HG03066 (cell line): ENCODE measurements around the gene MBD5.
"Not testable (repeated sequence)": the region's sequence is repeated elsewhere in the genome, so short reads cannot be mapped to it uniquely, and the experiment has no call there.

Experiments used
- ATAC-seq: cut with Tn5 transposase; IDR thresholded peaks from one replicate; pipeline ENCODE4 v1.9.1; 2021; ENCODE audit warnings: low read depth; ENCODE audit not compliant: unreplicated experiment

Gene MBD5

GRCh38 chr2:148534416-148535204, 513.7 kb downstream of the MBD5 start:
- no peak for ATAC-seq

- ATAC-seq = no peak
These were observed 517.5 kb downstream of the MBD5 start for GRCh38 chr2:148538375-148538774.

DNA sequence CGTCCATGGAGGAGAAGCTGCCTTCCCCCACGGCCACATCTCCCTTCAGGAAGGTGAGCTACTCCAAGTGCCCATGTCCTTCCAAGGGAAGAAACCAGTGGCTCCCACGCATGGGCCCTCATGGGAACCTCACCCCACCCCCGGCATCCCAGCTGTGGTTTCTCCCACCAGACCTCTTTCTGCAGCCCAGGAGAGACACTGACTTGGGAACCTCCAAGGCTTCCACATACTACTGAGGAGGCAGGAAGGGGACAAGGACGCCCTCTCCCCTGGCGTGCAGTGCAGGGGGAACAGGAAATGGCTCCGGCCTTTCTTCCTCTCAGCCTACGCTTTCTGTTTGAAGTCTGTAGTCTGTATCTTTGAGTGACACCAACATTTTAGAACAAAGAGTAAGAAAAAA, 519.1 kb downstream of the MBD5 start:
- ATAC-seq = peak; percentile 82

DNA sequence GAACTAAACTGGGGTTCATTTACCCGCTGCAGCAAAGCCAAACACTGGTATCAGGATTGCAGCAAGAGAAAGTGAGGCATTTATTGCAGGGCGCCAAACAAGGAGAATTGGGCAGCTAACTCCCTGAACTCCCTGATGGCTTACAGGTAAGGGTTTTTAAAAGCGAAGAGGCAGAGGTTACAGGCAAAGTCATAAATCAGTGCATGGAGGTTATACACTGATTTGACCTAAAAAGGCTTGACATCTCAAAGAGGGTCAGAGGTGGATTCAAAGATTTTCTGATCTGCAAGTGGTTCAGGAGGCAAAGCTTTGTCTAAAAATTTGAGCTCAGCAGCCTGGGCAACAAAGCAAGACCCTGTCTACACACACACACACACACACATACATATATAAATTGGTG, 520.9 kb downstream of the MBD5 start:
- ATAC-seq = no peak

DNA sequence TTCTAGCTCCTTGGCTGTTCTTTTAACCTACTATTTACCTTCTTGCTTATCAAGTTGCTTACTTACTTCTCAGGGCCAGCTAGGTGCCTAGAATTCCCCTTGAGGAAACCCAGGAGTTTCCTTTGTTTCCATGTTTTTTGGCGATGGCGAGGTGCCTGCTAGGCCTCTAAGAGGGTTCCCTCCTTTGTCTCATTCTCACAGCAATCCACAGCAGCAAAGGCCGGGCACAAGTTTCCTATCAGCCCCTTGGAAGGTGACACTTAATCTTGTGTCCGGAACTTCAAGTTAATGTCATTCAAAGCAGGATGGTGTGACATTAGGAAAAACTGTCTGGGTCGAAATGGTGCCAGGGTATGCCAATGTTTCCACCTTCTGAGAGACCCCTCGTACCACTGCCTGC, 521.7 kb downstream of the MBD5 start:
- ATAC-seq = no peak

- ATAC-seq = not testable (repeated sequence)
These were observed 522.2 kb downstream of the MBD5 start for GRCh38 chr2:148543088-148543540.

DNA sequence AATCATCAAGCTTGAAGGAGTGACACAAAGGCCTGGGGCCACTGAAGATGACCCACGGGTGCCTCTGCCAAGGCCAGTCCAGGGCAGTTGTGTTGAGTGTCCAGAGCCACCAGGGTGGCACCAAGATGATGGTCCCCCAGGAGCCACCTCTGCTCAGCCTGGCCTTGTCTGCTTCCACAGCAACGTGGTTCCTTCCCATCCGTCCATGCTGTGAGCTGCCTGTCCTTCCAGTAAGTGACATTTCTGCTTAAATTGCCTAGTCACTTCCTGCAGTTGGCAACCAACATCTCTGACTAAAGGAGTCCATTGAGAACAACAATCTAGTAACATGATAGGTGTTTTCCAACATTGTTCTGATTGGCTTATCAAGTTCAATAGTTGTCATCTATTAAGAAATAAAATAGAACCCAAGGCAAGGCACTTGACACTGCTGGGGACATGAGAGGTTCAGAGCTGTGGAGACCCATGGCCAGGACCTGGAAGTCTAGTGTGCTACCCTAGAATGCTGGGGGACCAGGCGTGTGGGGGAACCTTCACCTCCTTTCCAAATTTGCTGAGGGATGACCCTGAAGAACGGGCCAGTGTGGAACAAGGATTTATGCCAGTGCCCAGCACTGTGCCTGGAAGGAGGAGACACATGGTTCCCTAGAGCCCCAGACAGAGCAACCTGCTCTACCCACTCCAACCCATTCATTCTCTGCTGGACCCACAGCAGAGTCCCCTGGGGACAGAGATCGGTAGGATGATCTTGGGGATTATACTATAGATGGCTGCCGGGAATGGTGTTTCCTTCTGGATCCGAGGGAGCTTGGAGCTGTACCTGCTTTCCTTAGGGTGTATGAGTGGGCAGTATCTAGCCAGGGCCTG, 524.7 kb downstream of the MBD5 start:
- ATAC-seq = no peak

GRCh38 chr2:148546270-148546669, 525.4 kb downstream of the MBD5 start:
- ATAC-seq = no peak

DNA sequence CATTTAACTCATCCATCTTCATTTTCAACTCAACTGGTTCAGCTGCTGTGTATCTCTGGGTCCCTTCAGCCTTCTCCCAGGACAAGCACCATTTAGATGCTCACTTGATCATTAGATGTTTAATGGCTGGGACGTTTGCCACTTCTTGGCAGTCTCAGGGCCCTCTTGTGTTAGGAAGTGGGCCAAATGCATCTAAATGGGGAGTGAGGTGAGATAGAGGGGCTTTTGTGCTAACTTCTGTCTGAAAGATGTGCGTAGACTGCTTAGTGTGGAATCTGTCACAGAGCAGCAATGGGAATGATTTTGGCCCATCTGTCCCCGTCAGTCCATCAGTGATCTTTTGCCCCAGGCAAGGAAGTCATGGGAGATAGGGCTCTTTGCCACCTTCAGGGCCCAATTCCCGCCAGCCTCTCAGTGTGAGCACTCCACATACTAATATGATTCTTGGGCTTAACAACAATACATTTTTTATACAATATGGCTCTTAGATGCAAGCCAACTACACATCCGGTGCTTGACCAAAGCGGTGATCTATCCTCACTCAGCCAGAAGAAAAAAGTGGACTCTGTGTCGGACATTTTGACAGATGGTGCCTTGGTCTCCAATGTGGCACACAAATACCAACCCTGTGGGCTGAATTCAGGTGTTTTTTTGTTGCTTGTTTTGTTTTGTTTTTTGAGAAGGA, 528.0 kb downstream of the MBD5 start:
- ATAC-seq = no peak

GRCh38 chr2:148552675-148553331, 531.9 kb downstream of the MBD5 start:
- no peak for ATAC-seq

- no peak for ATAC-seq
These were observed 532.5 kb downstream of the MBD5 start for GRCh38 chr2:148553332-148553887.

- ATAC-seq = no peak
These were observed 533.8 kb downstream of the MBD5 start for GRCh38 chr2:148554459-148555247.

GRCh38 chr2:148555622-148556294, 534.9 kb downstream of the MBD5 start:
- ATAC-seq = no peak

DNA sequence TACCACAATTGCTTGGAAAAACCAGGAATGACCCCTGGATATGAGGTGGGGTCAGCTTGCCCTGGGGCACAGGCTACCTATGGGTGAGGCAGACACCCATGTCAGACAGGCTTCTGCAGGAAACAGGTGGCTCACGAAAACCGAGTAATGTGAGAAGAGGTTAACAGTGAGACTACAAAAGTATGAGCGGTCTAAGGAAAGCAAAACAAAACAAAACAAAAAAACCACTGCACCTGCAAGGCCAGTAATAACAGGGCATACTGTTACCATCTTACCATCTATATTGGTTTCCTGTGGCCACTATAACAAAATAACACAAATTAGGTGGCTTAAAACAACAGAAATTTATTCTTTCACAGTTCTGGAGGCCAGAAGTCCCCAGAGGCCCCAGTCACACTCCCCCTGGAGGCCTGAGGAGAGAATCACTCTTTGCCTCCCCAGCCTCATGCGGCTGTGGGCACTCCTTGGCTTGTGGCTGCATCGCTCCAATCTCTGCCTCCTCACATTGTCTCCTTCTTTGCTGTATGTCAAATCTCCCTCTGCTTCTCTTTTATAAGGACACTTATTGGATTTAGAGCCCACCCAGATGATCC, 537.0 kb downstream of the MBD5 start:
- ATAC-seq = peak; percentile 69

DNA sequence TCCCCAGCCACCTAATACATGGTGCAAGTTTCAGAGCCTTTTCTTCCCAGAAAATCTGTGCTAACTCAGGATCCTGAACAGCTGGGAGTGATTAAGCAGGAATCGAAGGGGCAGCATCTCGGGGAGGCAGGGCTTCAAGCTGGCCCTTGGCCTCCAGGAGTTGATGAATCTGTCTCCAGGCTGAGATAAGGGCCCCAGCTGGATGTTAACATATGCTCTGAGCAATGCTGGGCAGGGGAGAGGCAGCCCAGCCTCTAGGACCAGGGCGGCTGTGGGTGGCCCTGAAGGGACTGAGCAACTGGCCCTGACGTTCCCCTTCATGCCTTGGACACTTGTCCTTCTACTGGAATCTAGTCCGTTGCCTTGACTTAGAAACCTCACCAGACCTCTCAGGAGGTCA, 539.6 kb downstream of the MBD5 start:
- no peak for ATAC-seq

GRCh38 chr2:148561389-148561788, 540.5 kb downstream of the MBD5 start:
- ATAC-seq = no peak

DNA sequence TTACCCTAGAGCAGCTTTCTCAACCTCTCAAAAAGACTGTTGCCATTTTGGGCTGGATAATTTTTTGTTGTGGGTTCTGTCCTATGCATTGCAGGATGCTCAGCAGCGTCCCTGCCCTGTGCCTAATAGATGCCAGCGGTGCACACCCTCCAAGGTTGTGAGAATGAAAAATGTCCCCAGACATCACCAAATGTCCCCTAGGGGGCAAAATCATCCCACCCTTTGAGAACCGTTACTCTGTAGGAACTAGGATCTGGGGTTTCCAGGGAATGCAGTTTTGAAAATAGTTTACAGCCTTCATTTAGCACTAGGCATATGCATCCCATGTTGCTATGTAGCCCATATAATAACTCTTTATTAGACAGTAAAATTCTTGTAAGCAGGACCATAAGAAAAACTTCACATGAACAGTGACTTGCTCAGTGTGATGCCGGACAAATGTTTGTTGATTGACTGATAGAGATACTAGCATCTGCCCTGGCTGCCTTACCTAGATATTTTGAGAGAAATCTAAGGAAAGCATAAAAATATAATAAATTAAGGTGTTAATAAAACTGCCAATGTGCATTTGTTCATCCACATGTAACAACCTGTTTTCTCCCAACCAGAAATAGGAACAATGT, 544.5 kb downstream of the MBD5 start:
- no peak for ATAC-seq
